Measurements from ENCODE around the gene RHBDD3. TPM values are rescaled to one million over a fixed set of nuclear protein-coding genes. Genes with fewer than 3 reads are reported as not detected.

Gene RHBDD3
- total RNA-seq, 1 donor from 2014 or later = 59.2 TPM

- H3K9me3 Mint-ChIP-seq = no peaks in the 10 kb centered on the region
- no peaks in the 10 kb centered on the region for H3K27me3 Mint-ChIP-seq
- H3K4me3 Mint-ChIP-seq = no peak overlapping the region
- DNase-seq (ENCODE audit: extremely low spot score, unreplicated experiment) = no peak
- H3K27ac Mint-ChIP-seq = no peak overlapping the region
- TF ChIP-seq, protein P1, sequence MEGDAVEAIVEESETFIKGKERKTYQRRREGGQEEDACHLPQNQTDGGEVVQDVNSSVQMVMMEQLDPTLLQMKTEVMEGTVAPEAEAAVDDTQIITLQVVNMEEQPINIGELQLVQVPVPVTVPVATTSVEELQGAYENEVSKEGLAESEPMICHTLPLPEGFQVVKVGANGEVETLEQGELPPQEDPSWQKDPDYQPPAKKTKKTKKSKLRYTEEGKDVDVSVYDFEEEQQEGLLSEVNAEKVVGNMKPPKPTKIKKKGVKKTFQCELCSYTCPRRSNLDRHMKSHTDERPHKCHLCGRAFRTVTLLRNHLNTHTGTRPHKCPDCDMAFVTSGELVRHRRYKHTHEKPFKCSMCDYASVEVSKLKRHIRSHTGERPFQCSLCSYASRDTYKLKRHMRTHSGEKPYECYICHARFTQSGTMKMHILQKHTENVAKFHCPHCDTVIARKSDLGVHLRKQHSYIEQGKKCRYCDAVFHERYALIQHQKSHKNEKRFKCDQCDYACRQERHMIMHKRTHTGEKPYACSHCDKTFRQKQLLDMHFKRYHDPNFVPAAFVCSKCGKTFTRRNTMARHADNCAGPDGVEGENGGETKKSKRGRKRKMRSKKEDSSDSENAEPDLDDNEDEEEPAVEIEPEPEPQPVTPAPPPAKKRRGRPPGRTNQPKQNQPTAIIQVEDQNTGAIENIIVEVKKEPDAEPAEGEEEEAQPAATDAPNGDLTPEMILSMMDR (conservative IDR thresholded peaks at IDR 0.05) = no peak
- peaks cover 14% of the 10 kb centered on the region for H3K4me1 Mint-ChIP-seq (ENCODE audit: unreplicated experiment)
- H3K36me3 Mint-ChIP-seq = no peaks in the 10 kb centered on the region
Measured at GRCh38 chr22:29216011-29216872, 51.5 kb downstream of the RHBDD3 start.

DNA sequence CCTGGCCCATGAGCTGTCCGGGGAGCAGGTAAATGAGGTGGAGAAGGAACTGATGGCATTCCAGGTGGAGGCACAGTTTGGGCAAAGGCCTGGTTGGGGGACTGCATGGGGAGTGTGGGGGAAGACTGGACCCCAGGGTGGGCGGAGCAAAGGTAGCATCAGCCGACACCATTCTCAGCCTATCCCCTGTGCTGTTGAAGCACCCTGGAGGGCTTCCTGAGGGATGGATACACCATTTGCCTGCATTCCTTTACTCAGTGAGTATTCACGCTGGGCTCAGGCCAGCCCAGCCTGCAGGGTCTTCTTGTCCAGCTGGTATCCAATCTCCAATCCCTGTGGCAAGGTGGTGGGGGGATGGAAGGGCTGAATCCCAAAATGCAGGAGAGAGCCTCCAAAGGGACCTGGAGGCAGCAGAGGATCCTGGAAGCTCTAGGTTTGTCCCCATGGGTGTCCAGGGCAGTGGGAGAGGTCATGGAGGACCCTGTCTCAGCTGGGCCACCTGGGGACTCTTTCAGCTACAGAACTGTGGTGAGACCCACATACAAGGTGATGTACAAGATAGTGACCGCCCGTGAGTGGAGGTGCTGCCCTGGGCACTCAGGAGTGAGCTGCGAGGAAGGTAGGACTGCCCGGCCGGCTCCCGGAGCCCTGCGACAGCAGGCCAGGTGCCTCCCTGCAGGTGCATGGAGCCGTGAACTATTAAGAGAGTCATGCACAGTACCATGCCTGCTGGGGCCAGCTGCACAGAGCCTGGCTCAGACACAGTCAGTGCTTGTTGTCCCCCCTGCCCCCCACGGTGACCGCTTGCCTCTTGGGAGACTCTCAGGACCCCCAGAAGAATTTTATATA is 52.5 kb downstream of the RHBDD3 start:
- TF ChIP-seq, protein P1 (conservative IDR thresholded peaks at IDR 0.05) = no peak
- no peak for DNase-seq (ENCODE audit: extremely low spot score, unreplicated experiment)
- no peaks in the 10 kb centered on the region for H3K27me3 Mint-ChIP-seq
- H3K4me3 Mint-ChIP-seq = no peak overlapping the region
- H3K27ac Mint-ChIP-seq = no peak overlapping the region
- peaks cover 8% of the 10 kb centered on the region for H3K4me1 Mint-ChIP-seq (ENCODE audit: unreplicated experiment)
- no peaks in the 10 kb centered on the region for H3K36me3 Mint-ChIP-seq
- H3K9me3 Mint-ChIP-seq = no peaks in the 10 kb centered on the region

DNA sequence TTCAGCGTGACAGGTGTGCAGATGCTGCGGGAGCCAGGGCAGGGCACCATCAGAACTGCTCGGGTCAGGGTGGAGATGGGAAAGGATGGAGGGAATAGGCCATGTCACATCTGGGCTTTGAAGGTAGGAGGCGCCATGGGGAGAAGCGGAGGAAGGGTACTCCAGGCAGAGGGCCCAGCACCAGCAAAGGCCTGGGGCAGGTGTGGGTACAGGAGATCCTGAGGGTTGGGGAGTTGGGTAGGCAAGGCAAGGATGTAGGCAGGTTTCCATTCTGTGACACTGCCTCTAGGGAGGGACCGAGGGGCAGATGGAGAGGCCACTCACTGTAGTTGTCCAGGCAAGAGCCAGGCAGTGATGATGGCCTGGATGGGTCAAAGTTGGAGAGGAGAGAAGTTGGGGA is 53.5 kb downstream of the RHBDD3 start:
- Mint-ChIP-seq H3K9me3 (no peaks in the 10 kb centered on the region), H3K36me3 (no peaks in the 10 kb centered on the region), H3K4me3 (no peak overlapping the region), H3K27me3 (no peaks in the 10 kb centered on the region), H3K27ac (no peak overlapping the region), H3K4me1 (ENCODE audit: unreplicated experiment) (peaks cover 8% of the 10 kb centered on the region)
- no peak for DNase-seq (ENCODE audit: extremely low spot score, unreplicated experiment)
- TF ChIP-seq, protein P1 (conservative IDR thresholded peaks at IDR 0.05) = no peak

- no peaks in the 10 kb centered on the region for H3K9me3 Mint-ChIP-seq
- no peak overlapping the region for H3K27ac Mint-ChIP-seq
- H3K4me3 Mint-ChIP-seq = no peak overlapping the region
- DNase-seq (ENCODE audit: extremely low spot score, unreplicated experiment) = no peak
- H3K27me3 Mint-ChIP-seq = no peaks in the 10 kb centered on the region
- TF ChIP-seq, protein P1 (conservative IDR thresholded peaks at IDR 0.05) = no peak
- no peaks in the 10 kb centered on the region for H3K36me3 Mint-ChIP-seq
- peaks cover 8% of the 10 kb centered on the region for H3K4me1 Mint-ChIP-seq (ENCODE audit: unreplicated experiment)
Measured at GRCh38 chr22:29213493-29213892, 54.3 kb downstream of the RHBDD3 start.

GRCh38 chr22:29212743-29213142 is 55.0 kb downstream of the RHBDD3 start:
- peaks cover 8% of the 10 kb centered on the region for H3K4me1 Mint-ChIP-seq (ENCODE audit: unreplicated experiment)
- H3K36me3 Mint-ChIP-seq = no peaks in the 10 kb centered on the region
- H3K9me3 Mint-ChIP-seq = no peaks in the 10 kb centered on the region
- TF ChIP-seq, protein P1 (conservative IDR thresholded peaks at IDR 0.05) = no peak
- no peak for DNase-seq (ENCODE audit: extremely low spot score, unreplicated experiment)
- H3K27me3 Mint-ChIP-seq = no peaks in the 10 kb centered on the region
- H3K27ac Mint-ChIP-seq = no peak overlapping the region
- H3K4me3 Mint-ChIP-seq = no peak overlapping the region

All from type B pancreatic cell (in vitro differentiated cells).